HTR-8/SVneo (cell line): Measurements from ENCODE around the gene CA5A.

ENCODE experiments used
- DNase-seq: peaks from one replicate; pipeline ENCODE4 v3.0.0; 2011; ENCODE audit warnings: low spot score, mixed read lengths; ENCODE audit not compliant: insufficient read length
- FAIRE-seq: peaks from 2 replicates; lab custom pipeline; 2011; peaks lifted over from hg19 to GRCh38; lab: Jason Lieb, UNC

CA5A gene

GRCh38 chr16:87854907-87855683 is 81.2 kb downstream of the CA5A start:
- DNase-seq (no peak), FAIRE-seq (no peak)

GRCh38 chr16:87854053-87854906 is 82.0 kb downstream of the CA5A start:
- DNase-seq (no peak), FAIRE-seq (no peak)

GRCh38 chr16:87853411-87854052 is 82.8 kb downstream of the CA5A start:
- FAIRE-seq = peak; percentile 91
- DNase-seq = peak; percentile 91

- no peak for DNase-seq
- no peak for FAIRE-seq
Observed at GRCh38 chr16:87851601-87852000, 84.7 kb downstream of the CA5A start.

GRCh38 chr16:87851141-87851587 is 85.2 kb downstream of the CA5A start:
- DNase-seq (no peak), FAIRE-seq (no peak)

GRCh38 chr16:87850009-87851006 is 86.0 kb downstream of the CA5A start:
- FAIRE-seq (peak; percentile 71), DNase-seq (peak; percentile 82)

GRCh38 chr16:87849419-87850008 is 86.8 kb downstream of the CA5A start:
- DNase-seq (no peak), FAIRE-seq (no peak)

- DNase-seq (no peak), FAIRE-seq (no peak)
Observed at GRCh38 chr16:87848676-87849345, 87.5 kb downstream of the CA5A start.

- FAIRE-seq (no peak), DNase-seq (no peak)
Observed at GRCh38 chr16:87847785-87848675, 88.3 kb downstream of the CA5A start.

- FAIRE-seq (no peak), DNase-seq (no peak)
Observed at GRCh38 chr16:87847467-87847784, 88.9 kb downstream of the CA5A start.

GRCh38 chr16:87846705-87847466 is 89.4 kb downstream of the CA5A start:
- FAIRE-seq (no peak), DNase-seq (no peak)

GRCh38 chr16:87845807-87846619 is 90.3 kb downstream of the CA5A start:
- no peak for FAIRE-seq
- no peak for DNase-seq

GRCh38 chr16:87845213-87845612 is 91.1 kb downstream of the CA5A start:
- DNase-seq = no peak
- FAIRE-seq = peak; percentile 60

- no peak for FAIRE-seq
- DNase-seq = no peak
Observed at GRCh38 chr16:87844809-87845208, 91.5 kb downstream of the CA5A start.

GRCh38 chr16:87844120-87844733 is 92.1 kb downstream of the CA5A start:
- FAIRE-seq (no peak), DNase-seq (no peak)

- FAIRE-seq (no peak), DNase-seq (no peak)
Observed at GRCh38 chr16:87843678-87844105, 92.6 kb downstream of the CA5A start.
